A204.1 (cell line): ENCODE results near the gene CELF5.
"Not testable (repeated sequence)": the region's sequence is repeated elsewhere in the genome, so short reads cannot be mapped to it uniquely, and the experiment has no call there.

Experiments used
- FAIRE-seq: peaks from 2 replicates; lab custom pipeline; 2012; peaks lifted over from hg19 to GRCh38; lab: Jason Lieb, UNC

Gene CELF5

DNA sequence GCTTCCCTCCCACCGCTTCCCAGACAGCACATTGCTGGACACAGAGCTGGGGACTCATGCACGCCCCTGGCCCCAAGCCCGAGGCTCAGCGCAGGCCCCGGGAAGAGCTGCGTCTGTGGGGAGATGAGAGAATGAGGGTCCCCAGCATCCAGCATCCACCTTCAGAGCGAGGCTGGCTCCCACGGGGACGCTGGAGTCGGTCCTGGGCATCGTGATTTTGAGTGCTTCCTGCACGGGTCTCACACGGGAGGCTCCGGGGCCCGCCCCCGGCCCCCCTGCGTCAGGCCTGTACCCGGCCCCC lies 34.0 kb upstream of the CELF5 start:
- FAIRE-seq = no peak

- FAIRE-seq = no peak
Measured at GRCh38 chr19:3190921-3191805, 33.3 kb upstream of the CELF5 start.

DNA sequence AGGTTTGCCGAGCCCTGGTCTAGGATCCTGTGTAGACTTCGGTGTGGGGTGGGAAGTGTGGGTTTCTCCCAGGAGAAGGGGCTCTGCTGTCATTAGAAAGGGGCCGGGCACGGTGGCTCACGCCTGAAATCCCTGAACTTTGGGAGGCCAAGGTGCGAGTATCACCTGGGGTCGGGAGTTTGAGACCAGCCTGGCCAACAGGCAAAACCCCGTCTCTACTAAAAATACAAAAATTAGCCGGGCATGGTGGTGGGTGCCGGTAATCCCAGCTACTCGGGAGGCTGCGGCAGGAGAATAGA lies 32.7 kb upstream of the CELF5 start:
- FAIRE-seq = not testable (repeated sequence)

GRCh38 chr19:3192228-3192635 lies 32.2 kb upstream of the CELF5 start:
- no peak for FAIRE-seq

DNA sequence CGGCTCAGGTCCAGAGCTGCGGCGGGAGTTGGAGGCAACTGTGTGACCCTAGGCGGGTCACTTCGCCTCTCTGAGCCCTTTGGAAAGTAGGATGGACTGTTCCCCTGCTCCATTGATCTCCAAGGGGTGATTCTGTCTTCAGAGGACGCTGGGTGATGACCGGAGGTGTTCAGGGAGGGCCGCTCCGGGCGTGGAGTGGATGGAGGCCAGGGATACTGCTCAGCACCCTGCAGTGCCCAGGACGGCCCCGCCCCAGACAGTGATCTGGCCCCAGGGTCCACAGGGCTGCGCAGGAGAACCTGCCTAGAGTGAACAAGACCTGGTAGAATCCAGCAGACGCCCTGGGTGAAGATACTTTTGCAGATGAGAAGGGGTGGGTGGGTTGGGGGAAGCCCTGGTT lies 31.8 kb upstream of the CELF5 start:
- FAIRE-seq = no peak

- no peak for FAIRE-seq
Measured at GRCh38 chr19:3193256-3194105, 31.0 kb upstream of the CELF5 start.

- FAIRE-seq = no peak
Measured at GRCh38 chr19:3194106-3195087, 30.1 kb upstream of the CELF5 start.

GRCh38 chr19:3196064-3196932 lies 28.2 kb upstream of the CELF5 start:
- FAIRE-seq = no peak

- no peak for FAIRE-seq
Measured at GRCh38 chr19:3196933-3197205, 27.6 kb upstream of the CELF5 start.

GRCh38 chr19:3198901-3199700 lies 25.4 kb upstream of the CELF5 start:
- no peak for FAIRE-seq

DNA sequence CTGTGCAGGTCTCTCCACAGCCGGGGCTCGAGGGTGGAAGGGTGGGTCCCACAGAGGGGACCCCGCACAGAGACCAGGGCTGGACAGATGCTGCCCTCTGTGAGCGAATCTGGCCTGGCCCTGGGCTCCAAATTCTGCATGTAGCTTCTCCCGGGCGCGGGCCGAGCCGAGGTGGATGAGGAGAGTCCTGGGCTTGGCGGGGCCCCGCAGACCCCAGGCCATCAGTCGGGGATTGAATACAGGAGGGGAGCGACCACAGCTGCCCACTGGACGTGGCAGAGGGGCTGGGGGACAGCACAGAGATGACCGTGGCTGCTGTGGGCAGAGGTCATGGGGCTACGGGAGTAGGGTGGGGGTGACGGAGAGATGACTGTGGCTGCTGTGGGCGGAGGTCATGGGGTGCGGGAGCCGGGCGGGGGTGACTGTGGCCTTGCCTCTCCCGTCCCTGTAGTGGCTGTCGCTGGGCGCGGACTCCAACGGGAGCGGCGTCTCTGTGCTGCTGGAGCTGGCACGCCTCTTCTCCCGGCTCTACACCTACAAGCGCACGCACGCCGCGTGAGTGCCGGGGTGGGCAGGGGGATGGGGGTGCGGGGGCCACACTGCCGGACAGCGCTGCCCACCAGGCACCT lies 23.3 kb upstream of the CELF5 start:
- FAIRE-seq = no peak

DNA sequence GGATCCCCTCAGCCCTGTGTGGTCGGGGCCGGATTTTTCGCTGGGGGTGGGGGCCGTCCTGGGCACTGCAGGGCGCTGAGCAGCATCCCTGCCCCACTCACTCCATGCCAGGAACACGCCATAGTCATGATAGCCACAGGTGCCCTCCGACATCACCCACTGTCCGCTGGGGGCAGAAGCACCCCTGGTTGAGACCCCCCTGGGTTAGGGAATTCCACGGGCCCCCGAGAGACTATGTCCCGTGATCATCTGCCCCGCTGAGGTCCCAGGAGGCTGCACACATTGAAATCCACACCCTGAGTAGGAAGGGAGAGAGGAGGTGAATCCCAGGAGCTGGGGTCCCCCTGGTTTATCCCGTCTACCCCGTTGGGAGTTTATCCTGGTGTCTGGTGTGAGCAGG lies 22.6 kb upstream of the CELF5 start:
- no peak for FAIRE-seq

GRCh38 chr19:3202346-3202745 lies 22.1 kb upstream of the CELF5 start:
- no peak for FAIRE-seq

DNA sequence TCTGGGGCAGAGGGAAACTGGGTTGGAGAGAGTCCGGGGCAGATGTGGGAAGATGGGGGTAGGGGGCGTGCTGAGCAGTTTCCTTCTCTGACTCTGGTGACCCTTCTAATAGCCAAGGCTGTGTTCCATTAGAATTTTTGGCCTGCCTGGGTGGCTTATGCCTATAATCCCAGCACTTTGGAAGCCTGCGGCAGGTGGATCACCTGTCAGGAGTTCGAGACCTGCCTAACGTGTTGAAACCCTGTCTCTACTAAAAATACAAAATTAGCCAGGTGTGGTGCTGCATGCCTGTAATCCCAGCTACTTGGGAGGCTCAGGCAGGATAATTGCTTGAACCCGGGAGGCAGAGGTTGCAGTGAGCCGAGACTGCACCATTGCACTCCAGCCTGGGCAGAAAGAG lies 21.6 kb upstream of the CELF5 start:
- FAIRE-seq = not testable (repeated sequence)

- FAIRE-seq = no peak
Measured at GRCh38 chr19:3203805-3204645, 20.4 kb upstream of the CELF5 start.

DNA sequence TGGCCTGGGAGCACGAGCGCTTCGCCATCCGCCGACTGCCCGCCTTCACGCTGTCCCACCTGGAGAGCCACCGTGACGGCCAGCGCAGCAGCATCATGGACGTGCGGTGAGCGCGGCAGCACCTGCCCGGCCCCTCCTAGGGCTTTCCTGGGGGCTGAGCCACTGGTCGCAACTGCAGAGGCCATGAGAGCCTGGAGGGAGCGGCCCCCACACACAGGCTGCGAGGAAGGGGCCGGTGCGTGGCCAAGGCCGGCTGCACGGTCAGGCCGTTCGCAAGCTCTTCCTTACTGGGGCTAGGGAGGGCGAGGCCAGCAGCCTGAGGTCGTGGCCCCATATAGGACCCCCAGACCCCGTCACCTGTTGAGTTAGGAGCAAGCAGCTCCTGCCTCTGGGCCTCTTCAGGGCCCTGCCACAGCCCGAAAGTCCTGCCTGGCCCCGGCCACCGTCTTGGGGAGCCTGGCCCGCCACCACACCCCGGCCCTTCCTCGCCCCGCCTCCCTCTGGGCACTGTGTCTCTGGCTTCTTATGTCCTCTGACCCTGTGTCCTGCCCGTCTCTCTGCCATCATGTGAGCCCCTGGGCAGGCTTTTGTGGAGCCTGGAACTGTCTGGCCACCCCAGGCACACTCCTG lies 19.7 kb upstream of the CELF5 start:
- no peak for FAIRE-seq

DNA sequence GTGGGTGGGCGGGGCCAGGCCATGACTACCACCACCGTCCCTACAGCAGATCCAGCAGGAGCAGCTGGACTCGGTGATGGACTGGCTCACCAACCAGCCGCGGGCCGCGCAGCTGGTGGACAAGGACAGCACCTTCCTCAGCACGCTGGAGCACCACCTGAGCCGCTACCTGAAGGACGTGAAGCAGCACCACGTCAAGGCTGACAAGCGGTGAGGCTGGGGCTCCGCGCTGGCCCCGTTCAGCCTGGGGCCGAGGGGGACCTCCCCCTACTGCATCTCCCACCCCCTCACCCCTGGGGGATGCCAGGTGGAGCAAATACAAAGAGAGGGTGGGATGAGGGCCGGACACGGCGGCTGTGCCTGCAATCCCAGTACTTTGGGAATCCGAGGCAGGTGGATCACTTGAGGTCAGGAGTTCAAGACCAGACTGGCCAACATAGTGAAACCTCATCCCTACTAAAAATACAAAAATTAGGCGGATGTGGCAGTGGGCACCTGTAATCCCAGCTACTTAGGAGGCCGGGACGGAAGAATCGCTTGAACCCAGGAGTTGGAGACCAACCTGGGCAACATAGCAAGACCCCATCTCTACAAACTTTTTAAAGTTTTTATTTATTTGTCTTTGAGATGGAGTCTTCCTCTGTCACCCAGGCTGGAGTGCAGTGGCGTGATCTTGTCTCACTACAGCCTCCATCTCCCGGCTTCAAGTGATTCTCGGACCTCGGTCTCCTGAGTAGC lies 18.1 kb upstream of the CELF5 start:
- no peak for FAIRE-seq
